ENCODE data around the gene TMED9.

GRCh38 chr5:177594071-177594470 is 2.1 kb downstream of the TMED9 start:
- no peak for TF ChIP-seq CTCF (IDR thresholded peaks at IDR 0.05; ENCODE audit: borderline replicate concordance, extremely low read depth, low read length, poor library complexity, severe bottlenecking)
- no peak for TF ChIP-seq EZH2 (IDR thresholded peaks at IDR 0.05; ENCODE audit: borderline replicate concordance, low read depth, low read length, severe bottlenecking)
